Measurements from ENCODE around the gene TMEM132C.

DNA sequence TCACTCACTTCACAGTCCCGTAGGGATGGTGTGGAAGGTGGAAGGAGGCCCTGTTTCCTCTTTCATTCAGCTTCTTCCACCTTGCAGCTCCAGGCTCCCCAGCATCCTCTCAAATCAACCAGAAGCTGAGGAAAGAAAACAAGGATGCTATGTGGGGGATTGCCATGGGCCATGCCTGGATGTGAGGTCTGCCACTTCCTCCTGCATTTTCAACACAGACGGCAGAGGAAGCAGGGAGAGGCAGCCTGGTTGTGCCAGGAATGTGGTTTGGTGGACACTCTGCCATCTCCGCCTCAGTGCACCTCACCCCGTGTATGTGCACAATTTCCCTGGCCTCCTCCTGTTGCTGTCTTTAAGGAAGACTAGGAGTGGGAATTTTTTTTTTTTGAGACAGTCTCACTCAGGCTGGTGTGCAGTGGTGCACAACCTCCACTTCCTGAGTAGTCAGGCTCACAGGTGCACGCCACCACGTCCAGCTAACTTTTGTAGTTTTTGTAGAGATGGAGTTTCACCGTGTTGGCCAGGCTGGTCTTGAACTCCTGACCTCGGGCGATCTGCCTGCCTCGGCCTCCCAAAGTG is 457.6 kb downstream of the TMEM132C start:
- TF ChIP-seq, protein P1, sequence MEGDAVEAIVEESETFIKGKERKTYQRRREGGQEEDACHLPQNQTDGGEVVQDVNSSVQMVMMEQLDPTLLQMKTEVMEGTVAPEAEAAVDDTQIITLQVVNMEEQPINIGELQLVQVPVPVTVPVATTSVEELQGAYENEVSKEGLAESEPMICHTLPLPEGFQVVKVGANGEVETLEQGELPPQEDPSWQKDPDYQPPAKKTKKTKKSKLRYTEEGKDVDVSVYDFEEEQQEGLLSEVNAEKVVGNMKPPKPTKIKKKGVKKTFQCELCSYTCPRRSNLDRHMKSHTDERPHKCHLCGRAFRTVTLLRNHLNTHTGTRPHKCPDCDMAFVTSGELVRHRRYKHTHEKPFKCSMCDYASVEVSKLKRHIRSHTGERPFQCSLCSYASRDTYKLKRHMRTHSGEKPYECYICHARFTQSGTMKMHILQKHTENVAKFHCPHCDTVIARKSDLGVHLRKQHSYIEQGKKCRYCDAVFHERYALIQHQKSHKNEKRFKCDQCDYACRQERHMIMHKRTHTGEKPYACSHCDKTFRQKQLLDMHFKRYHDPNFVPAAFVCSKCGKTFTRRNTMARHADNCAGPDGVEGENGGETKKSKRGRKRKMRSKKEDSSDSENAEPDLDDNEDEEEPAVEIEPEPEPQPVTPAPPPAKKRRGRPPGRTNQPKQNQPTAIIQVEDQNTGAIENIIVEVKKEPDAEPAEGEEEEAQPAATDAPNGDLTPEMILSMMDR (IDR thresholded peaks at IDR 0.05; ENCODE audit: low read length): no peak
- TF ChIP-seq EZH2 (optimal IDR thresholded peaks at IDR 0.05; ENCODE audit: low read depth, low read length): no peak

Measured in MM.1S (cell line).